NCI-H524 treated with DMSO at 0.1 percent for 48 hours (cell line): ENCODE measurements around the gene REC114.
A peak's percentile ranks its signal among the peaks of the same experiment; 100 is the strongest.
"Not testable (repeated sequence)": the region's sequence is repeated elsewhere in the genome, so short reads cannot be mapped to it uniquely, and the experiment has no call there.

Experiments
- DNase-seq: peaks from one replicate; lab custom pipeline; 2025; lab: John Stamatoyannopoulos, UW

The REC114 gene

DNA sequence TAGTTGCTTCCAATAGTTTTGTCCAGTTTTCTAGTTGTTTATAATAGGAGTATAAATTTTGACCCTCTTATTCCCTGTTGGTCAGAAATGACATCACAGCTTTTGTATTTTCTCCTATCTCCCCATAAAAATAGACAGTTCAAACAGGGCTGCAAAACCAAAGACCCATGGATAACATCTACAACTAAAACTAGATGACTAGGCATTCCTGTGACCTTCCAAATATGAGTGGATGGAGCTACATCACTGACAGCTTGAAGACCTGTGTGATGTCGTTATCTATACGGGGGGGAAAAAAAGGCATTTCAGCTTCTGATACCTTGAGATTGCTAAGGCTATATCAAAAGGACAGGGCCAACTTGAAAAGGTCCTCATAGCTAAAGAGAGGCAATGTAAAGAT, 84.6 kb downstream of the REC114 start:
- no peak for DNase-seq

DNA sequence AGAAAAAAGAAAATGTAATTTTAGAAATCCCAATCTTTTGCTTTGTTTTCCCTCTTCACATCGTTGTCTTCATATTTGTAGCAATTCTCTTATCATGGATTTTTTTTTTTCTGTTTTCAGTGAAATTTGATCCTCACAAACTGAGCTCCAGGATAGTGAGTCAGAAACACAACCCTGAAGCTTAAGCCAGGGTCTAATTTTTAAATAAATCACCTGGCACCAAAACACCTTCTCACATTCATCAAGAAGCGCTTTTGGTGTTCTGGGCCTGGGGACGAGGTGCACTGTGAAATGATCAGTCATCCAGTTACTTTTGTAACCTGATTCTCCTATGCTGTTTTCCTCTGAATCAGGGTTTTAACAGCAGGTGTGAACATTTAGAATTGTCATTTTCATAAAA, 87.7 kb downstream of the REC114 start:
- DNase-seq = no peak

GRCh38 chr15:73538123-73538522, 95.2 kb downstream of the REC114 start:
- no peak for DNase-seq

GRCh38 chr15:73538563-73539211, 95.7 kb downstream of the REC114 start:
- DNase-seq = no peak

DNA sequence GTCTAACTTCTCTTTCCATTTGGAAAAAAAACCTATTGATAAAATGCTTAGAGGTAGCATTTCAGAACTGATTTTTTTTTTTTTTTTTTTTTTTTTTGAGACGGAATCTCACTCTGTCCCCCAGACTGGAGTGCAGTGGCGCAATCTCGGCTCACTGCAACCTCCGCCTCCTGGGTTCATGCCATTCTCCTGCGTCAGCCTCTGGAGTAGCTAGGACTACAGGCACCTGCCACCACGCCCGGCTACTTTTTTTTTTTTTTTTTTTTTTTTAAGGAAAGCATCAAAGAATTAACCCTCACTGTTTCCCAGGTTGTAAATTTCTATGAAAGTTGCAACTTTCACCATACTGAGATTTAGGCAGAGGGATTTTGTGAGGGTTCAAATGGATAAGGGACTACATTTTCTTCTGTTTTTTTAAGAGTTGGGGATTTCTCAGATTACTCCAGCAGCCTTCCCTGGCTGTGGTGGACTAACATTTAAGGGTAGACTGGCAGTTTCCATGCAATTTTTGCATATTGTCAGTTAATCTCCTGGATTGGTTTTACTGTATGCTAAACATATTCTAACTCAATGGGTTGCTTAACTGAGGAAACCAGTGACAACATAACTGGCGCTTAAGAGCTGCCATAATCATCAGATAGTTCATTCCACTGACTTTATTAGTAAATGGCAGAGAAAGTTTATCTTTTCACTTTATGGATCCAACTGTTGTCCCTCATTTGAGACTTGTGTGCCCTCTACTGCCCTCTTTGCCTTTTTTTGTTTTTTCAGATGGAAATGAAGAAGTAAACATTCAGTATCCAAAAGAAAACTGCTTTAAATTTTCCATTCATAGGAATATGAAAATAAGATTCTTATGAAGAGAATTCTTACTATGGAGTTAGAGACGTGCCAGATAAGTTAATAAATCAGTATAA, 96.5 kb downstream of the REC114 start:
- DNase-seq = no peak

GRCh38 chr15:73540161-73540560, 97.2 kb downstream of the REC114 start:
- no peak for DNase-seq

GRCh38 chr15:73541479-73541878, 98.5 kb downstream of the REC114 start:
- DNase-seq = no peak

DNA sequence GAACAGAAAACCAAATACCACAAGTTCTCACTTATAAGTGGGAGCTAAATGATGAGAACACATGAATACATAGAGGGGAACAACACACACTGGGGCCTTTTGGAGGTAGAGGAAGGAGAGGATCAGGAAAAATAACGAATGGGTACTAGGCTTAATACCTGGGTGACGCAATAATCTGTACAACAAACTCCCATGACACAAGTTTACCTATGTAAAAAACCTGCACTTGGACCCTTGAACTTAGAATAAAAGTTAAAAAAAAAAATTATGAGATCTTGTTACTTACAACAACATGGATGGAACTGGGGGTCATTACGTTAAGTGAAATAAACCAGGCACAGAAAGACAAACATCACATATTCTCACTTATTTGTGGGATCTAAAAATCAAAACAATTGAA, 106.0 kb downstream of the REC114 start:
- DNase-seq = not testable (repeated sequence)

GRCh38 chr15:73550190-73550589, 107.2 kb downstream of the REC114 start:
- DNase-seq = peak; percentile 17

DNA sequence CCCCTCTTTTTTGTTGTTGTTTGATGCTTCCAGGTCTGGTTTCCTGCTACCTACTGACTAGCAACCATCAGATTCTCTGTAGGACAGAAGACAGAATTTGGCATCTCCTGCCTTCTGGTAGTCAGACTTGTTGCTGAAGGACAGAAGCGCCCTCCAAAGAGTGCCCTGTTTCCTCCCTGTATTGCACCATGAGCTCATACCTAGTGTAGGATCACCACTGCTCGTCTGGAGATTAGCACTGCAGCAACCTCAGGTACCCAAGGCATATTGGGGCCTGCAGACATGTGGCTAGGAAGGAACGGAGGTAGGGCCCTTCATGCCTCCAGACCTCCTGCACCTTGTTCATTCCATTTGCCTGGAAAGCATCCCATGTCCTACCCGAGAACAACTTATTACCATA, 112.1 kb downstream of the REC114 start:
- no peak for DNase-seq

DNA sequence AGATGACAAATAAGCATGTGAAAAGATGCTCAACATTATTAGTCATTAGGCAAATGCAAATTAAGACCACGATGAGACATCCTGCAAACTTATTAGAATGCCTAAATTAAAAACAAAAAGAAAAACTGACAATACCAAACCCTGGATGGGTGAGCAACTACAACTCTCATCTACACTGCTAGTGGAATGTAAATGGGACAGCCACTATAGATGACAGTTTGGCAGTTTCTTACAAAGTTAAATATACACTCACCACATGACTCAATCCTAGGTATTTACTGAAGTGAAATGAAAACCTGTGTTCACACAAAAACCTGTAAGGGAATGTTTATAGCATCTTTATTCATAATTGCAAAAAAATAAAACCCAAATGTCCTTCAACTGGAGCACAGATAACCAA, 115.6 kb downstream of the REC114 start:
- DNase-seq = no peak

DNA sequence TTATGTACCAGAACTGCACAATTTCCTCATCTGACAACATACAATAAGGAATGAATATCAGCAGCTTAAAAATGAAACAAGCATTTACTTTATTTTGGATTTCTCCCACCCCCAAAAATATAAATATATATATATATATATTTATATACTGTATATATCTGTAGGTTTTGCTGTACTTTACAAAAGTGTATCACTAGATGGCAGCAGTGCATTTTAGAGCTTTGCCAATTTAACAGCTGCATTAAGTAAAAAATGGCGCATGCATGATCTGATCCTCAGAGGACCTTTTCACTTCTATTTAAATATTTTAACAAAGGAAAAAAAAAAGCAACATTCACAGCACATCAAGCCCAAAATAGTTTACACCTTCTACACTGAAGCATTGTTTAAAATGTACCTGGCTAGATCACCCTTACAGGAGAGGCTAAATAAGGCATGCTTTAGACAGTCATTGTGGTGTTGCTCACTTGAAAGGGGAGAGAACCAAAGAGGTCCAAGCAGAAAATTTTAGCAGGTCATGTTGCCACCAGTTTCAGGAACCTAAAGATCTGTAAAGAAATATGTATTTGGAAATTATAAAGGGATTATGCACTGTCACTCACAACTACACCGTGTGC, 117.6 kb downstream of the REC114 start:
- peak; percentile 24 for DNase-seq

DNA sequence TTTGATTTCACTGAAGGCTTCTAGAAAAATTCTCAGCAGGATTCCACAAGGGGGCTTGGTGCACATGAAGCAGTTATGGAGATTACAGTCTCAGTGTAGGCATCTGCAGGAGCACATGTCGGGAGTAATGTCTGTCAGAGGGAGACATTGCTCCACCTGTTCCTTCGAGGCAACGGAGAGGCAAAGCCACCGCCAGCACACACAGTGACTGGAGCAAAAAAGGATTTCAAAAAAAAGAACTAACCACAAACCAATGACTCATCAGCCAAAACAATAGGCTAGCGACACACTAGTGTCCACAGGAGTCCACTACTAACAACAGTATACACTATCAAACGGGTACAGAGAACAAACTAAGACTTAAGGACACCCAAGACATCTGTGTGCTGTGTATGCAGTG, 121.3 kb downstream of the REC114 start:
- no peak for DNase-seq

DNA sequence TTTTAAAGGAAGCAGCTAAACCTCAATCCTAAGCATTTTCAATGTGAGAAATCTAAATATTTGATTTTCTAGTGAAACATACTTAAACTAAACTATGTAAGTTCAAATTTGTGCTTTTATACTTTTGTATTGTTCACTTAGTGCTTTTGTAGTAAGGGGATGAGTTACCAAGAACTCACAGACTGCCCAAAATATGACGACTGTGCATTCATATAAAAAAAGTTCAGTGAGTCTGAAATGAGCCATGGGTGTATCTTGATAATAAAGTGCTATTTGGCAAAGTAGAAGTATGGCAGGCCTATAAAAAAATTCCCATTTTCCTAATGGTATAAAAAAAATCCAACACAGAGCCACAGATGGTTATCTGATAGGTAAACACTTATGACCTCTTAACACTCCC, 124.1 kb downstream of the REC114 start:
- no peak for DNase-seq

- DNase-seq = no peak
Measured at GRCh38 chr15:73568564-73569280, 125.8 kb downstream of the REC114 start.

- DNase-seq = no peak
Measured at GRCh38 chr15:73569361-73569760, 126.4 kb downstream of the REC114 start.

GRCh38 chr15:73570355-73571032, 127.5 kb downstream of the REC114 start:
- no peak for DNase-seq

DNA sequence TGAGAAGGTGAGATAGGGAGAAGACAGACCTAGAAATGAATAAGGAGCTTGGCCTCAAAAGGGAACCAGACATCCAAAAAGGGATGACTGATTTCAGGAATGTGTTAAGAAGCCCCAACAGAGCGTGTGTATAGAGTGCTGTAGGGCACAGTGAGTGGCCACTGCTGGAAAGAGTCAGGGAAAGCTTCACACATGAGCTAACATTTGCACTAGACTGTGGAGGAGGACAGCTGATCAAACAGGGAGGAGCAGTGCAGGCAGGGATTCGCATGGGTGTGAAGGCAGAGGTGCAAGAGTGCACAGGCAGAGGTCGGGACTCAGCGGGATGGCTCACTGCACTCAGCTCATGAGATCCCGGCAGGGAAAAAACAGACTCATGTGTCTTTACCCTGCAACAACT, 128.4 kb downstream of the REC114 start:
- DNase-seq = no peak

- DNase-seq = no peak
Measured at GRCh38 chr15:73572296-73572695, 129.3 kb downstream of the REC114 start.

DNA sequence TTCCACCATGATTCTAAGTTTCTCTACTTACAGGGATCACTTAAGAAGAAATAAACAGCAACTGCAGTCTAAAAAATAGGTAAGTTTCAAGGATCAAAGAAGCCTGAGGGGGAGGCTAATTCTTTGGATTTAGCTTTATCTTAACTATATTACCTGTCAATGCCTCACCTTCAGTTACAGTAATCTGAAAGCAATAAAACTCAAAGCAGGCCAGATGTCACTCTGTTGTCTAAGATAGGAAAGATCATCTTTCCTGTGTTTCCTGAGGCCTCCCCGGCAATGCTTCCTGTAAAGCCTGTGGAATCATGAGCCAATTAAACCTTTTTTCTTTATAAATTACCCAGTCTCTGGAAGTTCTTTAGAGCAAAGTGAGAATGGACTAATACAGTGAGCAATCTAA, 130.1 kb downstream of the REC114 start:
- no peak for DNase-seq

DNA sequence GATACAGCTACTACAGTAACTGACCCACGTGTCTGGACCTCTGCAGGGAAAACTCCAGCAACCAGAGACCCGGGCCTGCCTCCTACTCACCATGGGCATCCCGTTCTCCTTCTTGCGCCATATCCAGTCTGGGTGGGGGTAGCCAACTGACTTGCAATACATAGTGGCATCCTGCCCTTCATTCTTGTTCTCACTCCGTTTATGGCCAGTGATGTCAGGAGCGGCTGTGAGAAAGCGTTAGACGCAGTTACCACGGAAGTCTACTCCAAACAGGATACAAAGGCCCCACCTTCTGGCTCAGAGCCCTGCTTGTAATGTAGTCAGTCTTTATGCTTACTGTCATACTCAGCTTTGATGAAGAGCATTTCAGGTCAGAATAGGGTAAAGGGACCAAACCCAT, 130.6 kb downstream of the REC114 start:
- DNase-seq = no peak
